ENCODE measurements around the gene ANO4.

ANO4 gene

GRCh38 chr12:101027200-101027599, 232.6 kb downstream of the ANO4 start:
- no peak for DNase-seq (ENCODE audit: low read depth in 2 of 2)
- no peak overlapping the region for H3K4me3 ChIP-seq (replicated peaks in 1 of 2; ENCODE audit: low read depth in 2 of 2, low read length in 2 of 2)
- no peak for TF ChIP-seq CTCF (IDR thresholded peaks at IDR 0.05; ENCODE audit: low read depth, low read length)

GRCh38 chr12:101027816-101028215, 233.2 kb downstream of the ANO4 start:
- H3K4me3 ChIP-seq (replicated peaks in 1 of 2; ENCODE audit: low read depth in 2 of 2, low read length in 2 of 2) = no peak overlapping the region
- no peak for DNase-seq (ENCODE audit: low read depth in 2 of 2)
- no peak for TF ChIP-seq CTCF (IDR thresholded peaks at IDR 0.05; ENCODE audit: low read depth, low read length)

GRCh38 chr12:101038289-101038871, 243.8 kb downstream of the ANO4 start:
- no peak for TF ChIP-seq CTCF (IDR thresholded peaks at IDR 0.05; ENCODE audit: low read depth, low read length)
- H3K4me3 ChIP-seq (replicated peaks in 1 of 2; ENCODE audit: low read depth in 2 of 2, low read length in 2 of 2) = no peak overlapping the region
- peak in 1 of 2 donors; percentile 34 for DNase-seq (ENCODE audit: low read depth in 2 of 2)

DNA sequence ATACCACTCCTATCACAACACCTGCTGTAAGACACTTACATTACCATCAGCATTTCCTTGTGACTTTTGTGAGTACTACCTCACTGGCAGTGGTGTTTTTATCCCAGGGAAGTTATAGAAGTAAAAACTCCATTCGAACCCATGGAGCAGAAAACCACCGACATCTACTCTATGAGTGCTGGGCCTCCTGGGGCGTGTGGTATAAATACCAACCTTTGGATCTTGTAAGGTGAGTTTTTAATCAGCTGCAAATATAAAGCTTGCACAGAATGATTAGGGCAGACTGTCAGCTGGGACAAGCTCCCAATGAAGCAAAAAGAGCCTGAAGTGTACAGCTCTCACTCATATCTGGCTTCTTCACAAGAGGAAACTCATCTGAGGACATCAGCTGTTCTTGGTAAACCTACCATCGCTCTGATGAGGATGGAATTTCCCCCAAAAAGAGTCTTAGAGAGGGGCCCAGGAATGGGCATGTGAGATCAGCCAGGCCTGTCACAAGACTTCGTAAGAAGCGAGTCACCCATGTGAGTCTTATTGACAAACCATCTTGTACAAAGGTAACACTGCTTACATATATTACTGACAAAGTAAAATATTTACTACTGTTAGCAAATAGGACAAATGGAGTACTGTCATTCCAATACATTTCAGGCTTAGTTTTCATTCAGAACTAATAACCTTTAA, 245.4 kb downstream of the ANO4 start:
- H3K4me3 ChIP-seq (replicated peaks in 1 of 2; ENCODE audit: low read depth in 2 of 2, low read length in 2 of 2) = no peak overlapping the region
- DNase-seq (ENCODE audit: low read depth in 2 of 2) = no peak
- TF ChIP-seq CTCF (IDR thresholded peaks at IDR 0.05; ENCODE audit: low read depth, low read length) = no peak

- peak; percentile 19 to 53 for DNase-seq (ENCODE audit: low read depth in 2 of 2)
- no peak for TF ChIP-seq CTCF (IDR thresholded peaks at IDR 0.05; ENCODE audit: low read depth, low read length)
- H3K4me3 ChIP-seq (replicated peaks in 1 of 2; ENCODE audit: low read depth in 2 of 2, low read length in 2 of 2) = no peak overlapping the region
Observed at GRCh38 chr12:101040936-101041335, 246.4 kb downstream of the ANO4 start.

GRCh38 chr12:101042211-101042610, 247.6 kb downstream of the ANO4 start:
- no peak for DNase-seq (ENCODE audit: low read depth in 2 of 2)
- no peak for TF ChIP-seq CTCF (IDR thresholded peaks at IDR 0.05; ENCODE audit: low read depth, low read length)
- no peak overlapping the region for H3K4me3 ChIP-seq (replicated peaks in 1 of 2; ENCODE audit: low read depth in 2 of 2, low read length in 2 of 2)

Data from cardiac fibroblast (primary cell).